ENCODE results near the gene KLC1.

The KLC1 gene

GRCh38 chr14:103749452-103749851 lies 120.4 kb downstream of the KLC1 start:
- DNase-seq (ENCODE audit: low read depth in 2 of 2), result no peak

GRCh38 chr14:103749860-103750259 lies 120.8 kb downstream of the KLC1 start:
- DNase-seq (ENCODE audit: low read depth in 2 of 2), result no peak

All from stimulated activated CD4-positive, alpha-beta T cell treated with anti-CD3 and anti-CD28 coated beads, Interleukin-4, amount 100 ng/mL, for 48 hours (primary cell).